ENCODE data around the gene ELP1. TPM values are rescaled to one million over a fixed set of nuclear protein-coding genes. Genes with fewer than 3 reads are reported as not detected.

ELP1 gene
- total RNA-seq, 1 experiment from 2014 or later = 27.9 TPM

DNA sequence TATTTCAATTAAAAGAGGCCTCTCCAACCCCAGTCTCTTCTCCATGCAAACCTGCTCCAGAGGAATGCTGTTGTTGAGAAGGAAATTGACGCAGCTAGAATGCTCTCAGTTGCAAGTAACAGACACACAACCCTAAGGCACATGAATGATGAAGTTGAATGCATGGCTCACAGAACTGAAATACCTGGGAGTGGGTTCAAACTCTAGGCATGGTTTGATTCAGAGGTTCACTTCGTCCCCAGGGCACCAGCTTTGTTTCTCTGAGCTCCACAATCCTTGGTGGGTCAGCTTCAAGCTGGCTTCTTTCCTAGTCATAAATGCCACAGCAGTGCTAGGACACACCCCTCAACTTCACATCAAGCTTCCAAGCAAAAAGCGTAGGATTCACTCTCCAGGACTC, 82.8 kb downstream of the ELP1 start:
- ATAC-seq (no peak), DNase-seq (ENCODE audit: low spot score) (no peak)
- Mint-ChIP-seq H3K9me3 (no peaks in the 10 kb centered on the region), H3K4me1 (no peaks in the 10 kb centered on the region), H3K27me3 (ENCODE audit: low read depth) (no peaks in the 10 kb centered on the region), H3K27ac (no peak overlapping the region), H3K4me3 (no peak overlapping the region), H3K36me3 (no peaks in the 10 kb centered on the region)
- POLR2A ChIA-PET = no interaction called here
- TF ChIP-seq ZNF671 (CRISPR knock-in tag; IDR thresholded peaks at IDR 0.05) = no peak
- TF ChIP-seq, protein P1, sequence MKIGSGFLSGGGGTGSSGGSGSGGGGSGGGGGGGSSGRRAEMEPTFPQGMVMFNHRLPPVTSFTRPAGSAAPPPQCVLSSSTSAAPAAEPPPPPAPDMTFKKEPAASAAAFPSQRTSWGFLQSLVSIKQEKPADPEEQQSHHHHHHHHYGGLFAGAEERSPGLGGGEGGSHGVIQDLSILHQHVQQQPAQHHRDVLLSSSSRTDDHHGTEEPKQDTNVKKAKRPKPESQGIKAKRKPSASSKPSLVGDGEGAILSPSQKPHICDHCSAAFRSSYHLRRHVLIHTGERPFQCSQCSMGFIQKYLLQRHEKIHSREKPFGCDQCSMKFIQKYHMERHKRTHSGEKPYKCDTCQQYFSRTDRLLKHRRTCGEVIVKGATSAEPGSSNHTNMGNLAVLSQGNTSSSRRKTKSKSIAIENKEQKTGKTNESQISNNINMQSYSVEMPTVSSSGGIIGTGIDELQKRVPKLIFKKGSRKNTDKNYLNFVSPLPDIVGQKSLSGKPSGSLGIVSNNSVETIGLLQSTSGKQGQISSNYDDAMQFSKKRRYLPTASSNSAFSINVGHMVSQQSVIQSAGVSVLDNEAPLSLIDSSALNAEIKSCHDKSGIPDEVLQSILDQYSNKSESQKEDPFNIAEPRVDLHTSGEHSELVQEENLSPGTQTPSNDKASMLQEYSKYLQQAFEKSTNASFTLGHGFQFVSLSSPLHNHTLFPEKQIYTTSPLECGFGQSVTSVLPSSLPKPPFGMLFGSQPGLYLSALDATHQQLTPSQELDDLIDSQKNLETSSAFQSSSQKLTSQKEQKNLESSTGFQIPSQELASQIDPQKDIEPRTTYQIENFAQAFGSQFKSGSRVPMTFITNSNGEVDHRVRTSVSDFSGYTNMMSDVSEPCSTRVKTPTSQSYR (CRISPR knock-in tag; IDR thresholded peaks at IDR 0.05) = no peak
- TF ChIP-seq, protein P2, sequence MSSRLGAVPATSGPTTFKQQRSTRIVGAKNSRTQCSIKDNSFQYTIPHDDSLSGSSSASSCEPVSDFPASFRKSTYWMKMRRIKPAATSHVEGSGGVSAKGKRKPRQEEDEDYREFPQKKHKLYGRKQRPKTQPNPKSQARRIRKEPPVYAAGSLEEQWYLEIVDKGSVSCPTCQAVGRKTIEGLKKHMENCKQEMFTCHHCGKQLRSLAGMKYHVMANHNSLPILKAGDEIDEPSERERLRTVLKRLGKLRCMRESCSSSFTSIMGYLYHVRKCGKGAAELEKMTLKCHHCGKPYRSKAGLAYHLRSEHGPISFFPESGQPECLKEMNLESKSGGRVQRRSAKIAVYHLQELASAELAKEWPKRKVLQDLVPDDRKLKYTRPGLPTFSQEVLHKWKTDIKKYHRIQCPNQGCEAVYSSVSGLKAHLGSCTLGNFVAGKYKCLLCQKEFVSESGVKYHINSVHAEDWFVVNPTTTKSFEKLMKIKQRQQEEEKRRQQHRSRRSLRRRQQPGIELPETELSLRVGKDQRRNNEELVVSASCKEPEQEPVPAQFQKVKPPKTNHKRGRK (CRISPR knock-in tag; IDR thresholded peaks at IDR 0.05; ENCODE audit: borderline replicate concordance) = no peak
- TF ChIP-seq, protein P3, sequence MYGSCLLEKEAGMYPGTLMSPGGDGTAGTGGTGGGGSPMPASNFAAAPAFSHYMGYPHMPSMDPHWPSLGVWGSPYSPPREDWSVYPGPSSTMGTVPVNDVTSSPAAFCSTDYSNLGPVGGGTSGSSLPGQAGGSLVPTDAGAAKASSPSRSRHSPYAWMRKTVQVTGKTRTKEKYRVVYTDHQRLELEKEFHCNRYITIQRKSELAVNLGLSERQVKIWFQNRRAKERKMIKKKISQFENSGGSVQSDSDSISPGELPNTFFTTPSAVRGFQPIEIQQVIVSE (CRISPR knock-in tag; IDR thresholded peaks at IDR 0.05; ENCODE audit: borderline replicate concordance) = no peak
- TF ChIP-seq, protein P4, sequence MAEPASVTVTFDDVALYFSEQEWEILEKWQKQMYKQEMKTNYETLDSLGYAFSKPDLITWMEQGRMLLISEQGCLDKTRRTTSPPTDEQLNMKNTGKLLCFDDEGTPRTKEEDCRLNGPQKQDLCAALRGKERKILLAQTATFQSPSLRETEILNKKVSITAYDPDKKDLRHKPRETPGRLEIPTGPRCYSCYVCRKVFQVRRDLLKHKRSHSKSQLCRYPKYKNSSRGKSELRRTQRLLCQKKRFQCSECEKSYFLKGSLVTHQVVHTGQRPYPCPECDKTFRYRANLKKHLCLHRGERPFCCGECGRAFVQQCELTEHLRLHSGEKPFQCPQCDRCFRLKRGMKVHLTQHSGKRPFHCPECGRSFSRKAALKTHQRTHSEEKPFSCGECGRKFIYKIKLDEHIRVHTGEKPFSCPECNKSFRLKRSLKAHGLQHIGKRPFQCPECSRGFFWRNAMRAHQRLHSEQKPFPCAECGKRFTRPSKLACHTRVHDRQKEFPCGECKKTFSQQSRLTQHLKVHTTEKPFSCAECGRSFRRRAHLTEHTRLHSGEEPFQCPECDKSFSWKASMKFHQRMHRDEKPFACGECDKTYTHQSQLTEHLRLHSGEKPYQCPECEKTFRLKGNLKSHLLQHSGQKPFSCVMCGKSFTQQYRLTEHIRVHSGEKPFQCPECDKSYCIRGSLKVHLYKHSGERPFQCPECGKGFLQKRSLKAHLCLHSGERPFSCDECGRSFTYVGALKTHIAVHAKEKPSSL (CRISPR knock-in tag; conservative IDR thresholded peaks at IDR 0.05) = no peak
- CTCF ChIA-PET = no interaction called here

DNA sequence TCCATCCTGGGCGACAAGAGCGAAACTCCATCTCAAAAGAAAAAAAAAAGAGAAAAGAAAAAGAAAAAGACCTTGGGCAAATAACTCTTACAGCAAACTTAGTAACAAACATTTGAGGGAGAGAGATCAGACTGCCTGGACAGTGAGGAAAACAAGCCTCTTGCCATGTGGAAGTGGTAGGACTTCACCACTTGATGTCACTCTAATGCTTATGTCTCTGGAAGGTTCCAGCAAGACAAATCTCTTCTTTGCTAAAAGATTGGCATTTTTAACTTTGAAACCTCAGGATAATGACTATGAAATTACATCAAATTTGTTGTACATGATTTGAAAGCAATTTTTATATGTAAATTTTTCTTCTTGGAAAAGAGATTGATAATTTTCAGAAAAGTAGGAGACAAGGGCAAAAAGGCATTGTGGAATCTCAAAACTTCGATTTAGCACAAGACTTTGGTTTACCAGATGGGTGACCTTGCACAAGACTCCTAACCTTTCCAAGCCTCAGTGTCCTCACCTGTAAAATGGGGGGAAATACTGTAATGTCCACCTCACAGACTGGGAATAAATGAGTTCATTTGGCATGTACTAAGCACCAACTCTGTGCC, 83.5 kb downstream of the ELP1 start:
- H3K4me3 Mint-ChIP-seq = no peak overlapping the region
- ATAC-seq = peak; percentile 44; the same call in 1 of the 2 replicates
- no peaks in the 10 kb centered on the region; the same call in 1 of the 2 replicates for H3K4me1 Mint-ChIP-seq
- ChIA-PET POLR2A (no interaction called here), CTCF (no interaction called here)
- no peak overlapping the region for H3K27ac Mint-ChIP-seq
- H3K27me3 Mint-ChIP-seq (ENCODE audit: low read depth) = no peaks in the 10 kb centered on the region
- DNase-seq (ENCODE audit: low spot score) = no peak
- no peaks in the 10 kb centered on the region for H3K36me3 Mint-ChIP-seq
- no peaks in the 10 kb centered on the region for H3K9me3 Mint-ChIP-seq
- TF ChIP-seq NFYB (CRISPR knock-in tag; conservative IDR thresholded peaks at IDR 0.05; ENCODE audit: low read depth) = no peak
- TF ChIP-seq, protein P5, sequence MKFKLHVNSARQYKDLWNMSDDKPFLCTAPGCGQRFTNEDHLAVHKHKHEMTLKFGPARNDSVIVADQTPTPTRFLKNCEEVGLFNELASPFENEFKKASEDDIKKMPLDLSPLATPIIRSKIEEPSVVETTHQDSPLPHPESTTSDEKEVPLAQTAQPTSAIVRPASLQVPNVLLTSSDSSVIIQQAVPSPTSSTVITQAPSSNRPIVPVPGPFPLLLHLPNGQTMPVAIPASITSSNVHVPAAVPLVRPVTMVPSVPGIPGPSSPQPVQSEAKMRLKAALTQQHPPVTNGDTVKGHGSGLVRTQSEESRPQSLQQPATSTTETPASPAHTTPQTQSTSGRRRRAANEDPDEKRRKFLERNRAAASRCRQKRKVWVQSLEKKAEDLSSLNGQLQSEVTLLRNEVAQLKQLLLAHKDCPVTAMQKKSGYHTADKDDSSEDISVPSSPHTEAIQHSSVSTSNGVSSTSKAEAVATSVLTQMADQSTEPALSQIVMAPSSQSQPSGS (CRISPR knock-in tag; IDR thresholded peaks at IDR 0.05; ENCODE audit: borderline replicate concordance, low read depth) = no peak
- TF ChIP-seq, protein P6, sequence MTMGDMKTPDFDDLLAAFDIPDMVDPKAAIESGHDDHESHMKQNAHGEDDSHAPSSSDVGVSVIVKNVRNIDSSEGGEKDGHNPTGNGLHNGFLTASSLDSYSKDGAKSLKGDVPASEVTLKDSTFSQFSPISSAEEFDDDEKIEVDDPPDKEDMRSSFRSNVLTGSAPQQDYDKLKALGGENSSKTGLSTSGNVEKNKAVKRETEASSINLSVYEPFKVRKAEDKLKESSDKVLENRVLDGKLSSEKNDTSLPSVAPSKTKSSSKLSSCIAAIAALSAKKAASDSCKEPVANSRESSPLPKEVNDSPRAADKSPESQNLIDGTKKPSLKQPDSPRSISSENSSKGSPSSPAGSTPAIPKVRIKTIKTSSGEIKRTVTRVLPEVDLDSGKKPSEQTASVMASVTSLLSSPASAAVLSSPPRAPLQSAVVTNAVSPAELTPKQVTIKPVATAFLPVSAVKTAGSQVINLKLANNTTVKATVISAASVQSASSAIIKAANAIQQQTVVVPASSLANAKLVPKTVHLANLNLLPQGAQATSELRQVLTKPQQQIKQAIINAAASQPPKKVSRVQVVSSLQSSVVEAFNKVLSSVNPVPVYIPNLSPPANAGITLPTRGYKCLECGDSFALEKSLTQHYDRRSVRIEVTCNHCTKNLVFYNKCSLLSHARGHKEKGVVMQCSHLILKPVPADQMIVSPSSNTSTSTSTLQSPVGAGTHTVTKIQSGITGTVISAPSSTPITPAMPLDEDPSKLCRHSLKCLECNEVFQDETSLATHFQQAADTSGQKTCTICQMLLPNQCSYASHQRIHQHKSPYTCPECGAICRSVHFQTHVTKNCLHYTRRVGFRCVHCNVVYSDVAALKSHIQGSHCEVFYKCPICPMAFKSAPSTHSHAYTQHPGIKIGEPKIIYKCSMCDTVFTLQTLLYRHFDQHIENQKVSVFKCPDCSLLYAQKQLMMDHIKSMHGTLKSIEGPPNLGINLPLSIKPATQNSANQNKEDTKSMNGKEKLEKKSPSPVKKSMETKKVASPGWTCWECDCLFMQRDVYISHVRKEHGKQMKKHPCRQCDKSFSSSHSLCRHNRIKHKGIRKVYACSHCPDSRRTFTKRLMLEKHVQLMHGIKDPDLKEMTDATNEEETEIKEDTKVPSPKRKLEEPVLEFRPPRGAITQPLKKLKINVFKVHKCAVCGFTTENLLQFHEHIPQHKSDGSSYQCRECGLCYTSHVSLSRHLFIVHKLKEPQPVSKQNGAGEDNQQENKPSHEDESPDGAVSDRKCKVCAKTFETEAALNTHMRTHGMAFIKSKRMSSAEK (CRISPR knock-in tag; IDR thresholded peaks at IDR 0.05; ENCODE audit: borderline replicate concordance) = no peak
- no peak for TF ChIP-seq ZNF138 (CRISPR knock-in tag; conservative IDR thresholded peaks at IDR 0.05)
- no peak for TF ChIP-seq ZNF423 (CRISPR knock-in tag; IDR thresholded peaks at IDR 0.05)
- TF ChIP-seq, protein P7, sequence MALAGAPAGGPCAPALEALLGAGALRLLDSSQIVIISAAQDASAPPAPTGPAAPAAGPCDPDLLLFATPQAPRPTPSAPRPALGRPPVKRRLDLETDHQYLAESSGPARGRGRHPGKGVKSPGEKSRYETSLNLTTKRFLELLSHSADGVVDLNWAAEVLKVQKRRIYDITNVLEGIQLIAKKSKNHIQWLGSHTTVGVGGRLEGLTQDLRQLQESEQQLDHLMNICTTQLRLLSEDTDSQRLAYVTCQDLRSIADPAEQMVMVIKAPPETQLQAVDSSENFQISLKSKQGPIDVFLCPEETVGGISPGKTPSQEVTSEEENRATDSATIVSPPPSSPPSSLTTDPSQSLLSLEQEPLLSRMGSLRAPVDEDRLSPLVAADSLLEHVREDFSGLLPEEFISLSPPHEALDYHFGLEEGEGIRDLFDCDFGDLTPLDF (CRISPR knock-in tag; IDR thresholded peaks at IDR 0.05) = no peak
- no peak for TF ChIP-seq TCF7 (CRISPR knock-in tag; IDR thresholded peaks at IDR 0.05; ENCODE audit: low read depth)
- no peak for TF ChIP-seq GTF2I (CRISPR knock-in tag; conservative IDR thresholded peaks at IDR 0.05)
- no peak for TF ChIP-seq EMX1 (CRISPR knock-in tag; IDR thresholded peaks at IDR 0.05)
- TF ChIP-seq KAT7 (CRISPR knock-in tag; IDR thresholded peaks at IDR 0.05; ENCODE audit: borderline replicate concordance) = no peak

Measured in WTC11 (cell line).